GM18909 (cell line): ENCODE measurements around the gene PCBP3.

Experiments
- ATAC-seq: cut with Tn5 transposase; IDR thresholded peaks from one replicate; pipeline ENCODE4 v1.9.1; 2021; ENCODE audit warnings: mild to moderate bottlenecking; ENCODE audit not compliant: unreplicated experiment, poor library complexity

The PCBP3 gene

DNA sequence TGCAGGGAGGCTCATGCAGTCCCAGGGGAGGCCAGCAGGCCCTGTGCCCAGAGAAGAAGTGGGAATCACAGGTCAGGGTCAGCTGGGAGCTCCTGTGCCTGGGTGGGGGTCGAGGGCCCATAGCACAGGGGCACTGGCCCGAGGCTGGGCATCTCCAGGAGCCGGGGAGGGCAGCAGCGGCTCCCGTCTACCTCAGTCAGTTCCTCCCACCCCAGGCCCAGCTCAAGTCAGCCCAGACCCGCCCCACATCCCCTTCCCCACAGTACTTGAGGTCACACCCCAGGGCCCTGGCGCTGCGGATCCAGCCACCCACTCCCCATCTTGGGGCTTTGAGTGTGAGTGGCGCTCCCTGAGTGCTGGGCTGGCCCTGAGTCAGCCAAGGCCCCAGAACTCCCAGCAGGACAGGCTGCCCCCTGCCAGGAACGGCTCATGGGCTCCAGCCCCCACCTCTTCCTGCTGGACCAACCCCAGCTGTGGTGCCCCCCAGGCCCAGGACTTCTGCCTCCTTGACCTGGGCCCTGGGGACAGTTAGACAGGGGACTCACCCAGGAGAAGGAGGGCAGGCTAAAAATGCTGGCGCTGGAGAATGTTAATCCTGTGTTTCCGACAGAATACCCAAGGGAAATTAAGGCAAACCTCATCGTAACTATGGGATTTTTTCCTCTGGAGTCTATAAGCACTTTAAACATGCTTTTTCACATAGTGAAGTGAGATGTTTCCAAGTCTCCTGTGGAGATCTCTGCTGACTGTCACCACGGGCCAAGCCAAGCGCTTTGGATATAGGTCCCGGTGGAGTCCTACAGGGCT, 269.3 kb downstream of the PCBP3 start:
- ATAC-seq = no peak

DNA sequence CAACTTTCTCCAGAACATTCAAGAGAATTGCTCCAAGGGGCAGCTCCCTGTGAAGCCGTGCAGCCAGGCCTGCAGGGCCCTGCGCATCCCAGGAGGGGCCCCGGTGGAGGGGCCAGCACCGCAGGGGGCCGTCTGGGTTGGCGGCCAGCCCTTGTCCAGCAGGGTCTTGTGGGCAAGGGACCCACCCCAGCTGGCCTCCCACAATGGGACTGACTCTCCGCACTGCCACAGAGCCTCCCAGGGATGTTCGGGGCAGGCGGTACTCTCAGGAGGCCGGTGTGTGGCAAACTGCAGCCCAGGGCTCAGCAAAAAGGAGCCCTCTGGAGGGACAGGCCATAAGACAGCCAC, 269.9 kb downstream of the PCBP3 start:
- ATAC-seq = no peak

DNA sequence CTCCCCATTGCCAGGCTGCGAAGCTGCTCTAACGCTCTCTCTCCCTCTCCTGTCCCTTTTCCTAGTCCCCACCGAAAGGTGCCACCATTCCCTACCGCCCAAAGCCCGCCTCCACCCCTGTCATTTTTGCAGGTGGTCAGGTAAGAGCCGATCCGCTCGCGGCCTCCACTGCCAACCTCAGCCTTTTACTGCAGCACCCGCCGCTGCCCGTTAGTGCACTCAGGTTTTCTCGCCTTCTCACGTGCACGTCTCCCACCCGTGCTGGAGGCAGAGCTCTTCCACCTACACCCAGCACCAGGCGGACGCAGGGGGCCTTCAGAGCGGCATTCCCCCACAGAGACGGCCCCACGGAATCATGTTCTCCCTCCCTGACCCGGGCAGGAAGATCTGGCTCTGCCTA, 270.4 kb downstream of the PCBP3 start:
- ATAC-seq = no peak

DNA sequence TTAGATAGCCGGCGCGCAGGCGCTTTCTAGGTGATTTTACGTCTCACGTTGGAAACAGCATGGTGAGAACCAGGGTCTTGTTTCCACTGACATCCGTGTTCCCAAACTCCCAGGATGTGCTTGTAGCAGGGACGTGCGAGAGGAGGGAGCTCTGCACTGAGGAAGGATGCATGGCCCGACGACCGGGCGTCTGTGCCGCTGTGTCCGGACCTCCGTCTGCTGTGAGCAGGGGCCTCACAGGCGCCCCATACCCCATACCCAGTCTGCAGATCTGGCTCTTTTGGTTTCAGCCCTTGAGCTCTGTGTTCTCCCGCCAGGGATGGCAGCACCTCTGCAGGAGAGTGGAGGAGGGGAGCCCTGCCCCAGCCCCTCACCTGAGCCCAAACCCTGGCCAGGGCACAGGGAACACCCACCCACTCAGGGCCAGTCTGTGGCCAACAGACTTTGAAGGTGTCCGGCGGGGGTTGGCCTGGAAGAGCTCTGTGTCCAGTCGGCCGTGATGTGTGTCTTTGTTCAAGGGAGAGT, 270.9 kb downstream of the PCBP3 start:
- no peak for ATAC-seq

DNA sequence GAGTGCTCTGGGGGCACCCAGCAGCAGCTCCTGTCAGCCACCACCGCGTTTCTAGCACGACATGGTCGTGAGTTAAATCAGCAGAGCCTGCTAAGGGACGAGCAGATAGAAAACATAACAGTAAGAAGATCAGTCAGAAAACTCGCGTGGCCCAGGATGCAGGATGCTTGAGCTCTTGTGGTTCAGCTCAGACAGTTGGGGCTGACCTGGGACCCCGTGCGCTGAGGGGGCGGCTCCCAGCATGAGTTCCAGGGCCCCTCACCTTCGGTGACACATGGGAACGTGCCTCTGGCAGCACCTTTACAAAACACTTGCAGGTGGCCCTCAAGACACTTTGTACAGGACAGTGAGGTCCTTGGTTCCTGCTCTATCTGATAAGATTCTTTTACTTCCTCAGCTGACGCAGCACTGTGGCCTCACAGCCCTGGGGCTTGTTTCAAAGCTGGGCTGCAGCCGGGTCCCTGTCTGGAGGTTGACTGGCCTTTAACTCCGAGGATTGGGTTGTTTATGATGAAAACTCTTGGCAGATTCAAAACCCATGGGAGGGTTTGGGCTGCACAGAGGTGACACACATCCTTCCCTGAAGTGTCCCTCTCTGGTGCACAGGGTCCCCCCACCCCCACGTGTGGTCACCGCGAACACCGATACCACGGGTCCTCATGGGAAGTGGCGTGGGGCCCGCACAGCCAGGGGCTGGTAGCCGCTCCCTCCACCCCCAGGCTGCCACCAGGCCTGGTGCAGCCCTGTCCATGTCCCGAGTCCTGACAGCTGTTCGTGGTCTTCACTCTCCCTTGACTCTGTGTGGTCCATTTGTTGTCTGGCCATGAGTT, 272.7 kb downstream of the PCBP3 start:
- ATAC-seq = no peak

DNA sequence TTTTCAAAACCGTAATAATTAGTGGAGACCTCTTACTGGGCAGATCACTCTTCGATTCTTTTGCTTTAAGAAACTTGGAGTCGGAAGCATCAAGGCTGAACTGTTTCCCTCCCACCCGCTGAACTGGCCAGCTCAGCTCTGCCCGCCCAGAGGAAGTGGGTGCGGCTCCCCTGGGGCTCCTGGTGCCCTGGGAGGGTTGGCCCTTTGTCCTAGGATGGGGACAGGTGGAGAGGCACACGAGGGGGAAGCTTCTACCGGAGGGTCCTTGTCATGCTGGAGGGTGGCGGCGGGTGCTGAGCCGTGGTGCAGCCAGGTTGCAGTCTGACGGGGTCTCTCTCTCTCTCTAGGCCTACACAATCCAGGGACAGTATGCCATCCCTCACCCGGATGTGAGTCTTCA, 273.7 kb downstream of the PCBP3 start:
- no peak for ATAC-seq

DNA sequence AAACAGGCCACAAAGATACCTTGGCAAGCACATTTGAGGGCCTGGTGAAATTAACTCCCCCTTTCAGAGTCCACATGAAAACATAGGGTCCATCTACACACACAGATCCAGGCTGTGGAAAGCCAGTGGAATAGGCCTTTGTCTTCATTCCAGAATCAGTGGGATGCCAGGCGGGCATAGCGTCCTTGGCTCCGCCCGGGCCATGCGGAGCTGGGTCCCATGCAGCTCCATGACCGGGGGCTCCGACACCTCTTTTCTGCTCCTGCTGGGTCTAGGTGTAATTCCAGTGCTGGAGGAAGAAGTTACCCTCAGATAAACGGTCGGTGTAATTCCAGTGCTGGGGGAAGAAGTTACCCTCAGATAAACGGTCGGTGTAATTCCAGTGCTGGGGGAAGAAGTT, 274.5 kb downstream of the PCBP3 start:
- ATAC-seq = no peak

DNA sequence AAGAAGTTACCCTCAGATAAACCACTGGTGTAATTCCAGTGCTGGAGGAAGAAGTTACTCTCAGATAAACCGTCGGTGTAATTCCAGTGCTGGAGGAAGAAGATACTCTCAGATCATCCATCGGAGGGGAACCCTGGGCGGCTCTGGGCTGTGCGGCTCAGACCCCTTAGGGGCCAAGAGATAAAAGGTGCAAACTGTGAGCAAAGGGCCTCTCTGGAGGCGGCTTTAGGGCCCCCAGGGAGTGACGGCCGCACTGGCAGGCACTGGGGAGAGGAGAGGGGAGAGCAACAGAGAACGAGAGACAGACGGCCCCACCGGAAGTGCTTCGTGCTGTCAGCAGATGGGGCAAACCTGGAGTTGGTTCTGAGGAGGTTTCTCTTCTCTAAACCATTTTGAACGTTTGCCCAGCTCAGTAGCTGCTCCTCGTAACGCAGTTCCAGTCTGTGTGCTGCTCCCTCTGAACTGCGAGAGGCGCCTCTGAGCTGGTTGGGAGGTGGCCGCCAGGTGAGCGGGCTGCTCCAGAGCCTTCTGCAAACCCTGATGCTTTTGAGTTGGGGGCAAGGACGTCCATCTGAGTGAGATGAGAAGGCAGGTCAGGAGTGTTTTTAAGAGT, 275.4 kb downstream of the PCBP3 start:
- no peak for ATAC-seq

DNA sequence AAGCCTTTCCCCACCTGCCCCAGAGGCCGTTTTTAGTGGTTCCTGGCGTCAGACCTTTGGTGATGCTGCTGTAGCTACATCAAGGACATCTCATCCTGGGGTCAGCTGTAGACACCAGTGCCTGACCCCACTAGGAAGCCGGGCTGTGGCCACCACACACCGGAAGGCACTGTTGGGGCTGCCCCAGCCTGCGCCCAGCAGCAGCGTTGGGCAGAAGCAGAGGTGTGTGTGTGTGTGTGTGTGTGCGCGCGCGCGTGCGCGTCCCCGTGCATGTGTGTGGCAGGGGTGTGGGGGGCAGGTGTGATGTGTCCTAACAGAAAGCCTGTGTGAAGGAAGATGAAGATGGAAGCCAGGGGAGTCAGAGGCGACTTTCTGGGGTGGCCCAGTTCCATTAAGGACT, 276.1 kb downstream of the PCBP3 start:
- ATAC-seq = no peak

DNA sequence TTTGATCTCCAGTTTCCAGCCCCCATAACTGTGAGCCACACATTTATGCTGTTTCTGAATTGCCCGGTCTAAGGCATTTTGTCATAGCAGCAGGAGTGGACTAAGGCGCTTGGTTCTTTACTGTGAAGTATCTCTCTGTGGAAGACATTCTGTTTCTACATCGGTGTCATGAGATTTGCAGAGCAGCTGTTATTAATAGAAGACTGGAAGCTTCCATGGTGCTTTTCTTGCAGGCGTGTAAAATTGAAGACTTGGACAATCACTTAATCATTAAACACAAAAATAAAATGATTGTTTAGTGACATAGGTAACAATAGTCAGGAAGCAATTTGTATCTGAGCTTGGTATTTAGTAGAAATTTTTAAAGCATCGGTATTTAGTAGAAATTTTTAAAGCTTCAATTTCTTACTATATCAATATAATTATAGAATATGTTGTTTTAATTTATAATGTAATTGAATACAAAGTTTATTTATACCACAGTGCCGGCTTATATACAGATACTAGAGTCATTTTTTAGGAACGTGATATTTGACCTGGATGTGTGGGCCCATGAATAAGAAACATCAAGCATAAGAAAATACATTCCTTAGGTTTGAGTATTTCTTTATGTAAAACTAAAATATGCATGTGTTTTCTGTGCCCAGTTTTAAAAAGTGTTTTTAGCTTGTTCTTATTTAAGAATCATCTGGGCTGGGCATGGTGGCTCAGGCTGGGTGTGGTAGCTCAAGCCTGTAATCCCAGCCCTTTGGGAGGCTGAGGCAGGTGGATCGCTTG, 277.5 kb downstream of the PCBP3 start:
- ATAC-seq = no peak

DNA sequence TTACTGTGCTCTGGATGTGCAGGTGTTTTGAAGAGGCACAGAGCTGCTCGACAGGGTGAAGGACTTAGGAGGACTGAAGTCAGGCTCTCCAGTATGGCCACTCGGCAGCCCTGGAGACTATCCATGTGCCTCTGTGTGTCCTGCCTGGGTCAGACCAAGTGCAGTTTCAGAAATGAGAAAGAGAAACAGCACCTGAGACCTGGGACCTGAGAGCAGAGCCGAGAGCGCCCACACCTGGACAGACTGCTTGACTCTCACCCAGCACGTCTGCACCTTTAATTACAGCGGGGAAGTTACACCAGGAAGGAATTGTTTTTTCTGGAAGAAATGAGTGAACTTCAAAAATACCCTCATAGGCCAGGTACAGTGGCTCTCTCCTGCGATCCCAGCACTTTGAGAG, 278.4 kb downstream of the PCBP3 start:
- no peak for ATAC-seq

DNA sequence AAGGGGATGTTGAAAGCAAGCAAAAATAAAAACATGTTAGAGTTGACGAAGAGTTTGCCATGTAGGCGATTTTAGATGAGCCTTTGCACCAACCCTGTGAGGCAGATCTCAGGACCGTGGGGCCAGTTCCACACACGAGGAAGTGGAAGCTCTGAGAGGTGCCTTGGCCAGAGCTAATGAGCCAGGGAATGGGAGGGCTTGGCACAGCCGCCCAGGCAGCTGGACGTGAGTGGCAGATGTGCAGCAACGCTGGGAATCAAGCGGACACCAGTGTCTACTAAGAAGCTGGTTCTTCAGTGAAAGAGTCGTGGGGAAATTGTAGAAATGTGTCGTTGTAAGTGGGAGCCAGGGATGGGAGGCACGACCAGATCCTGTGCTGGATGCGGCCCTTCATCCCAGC, 279.1 kb downstream of the PCBP3 start:
- no peak for ATAC-seq

DNA sequence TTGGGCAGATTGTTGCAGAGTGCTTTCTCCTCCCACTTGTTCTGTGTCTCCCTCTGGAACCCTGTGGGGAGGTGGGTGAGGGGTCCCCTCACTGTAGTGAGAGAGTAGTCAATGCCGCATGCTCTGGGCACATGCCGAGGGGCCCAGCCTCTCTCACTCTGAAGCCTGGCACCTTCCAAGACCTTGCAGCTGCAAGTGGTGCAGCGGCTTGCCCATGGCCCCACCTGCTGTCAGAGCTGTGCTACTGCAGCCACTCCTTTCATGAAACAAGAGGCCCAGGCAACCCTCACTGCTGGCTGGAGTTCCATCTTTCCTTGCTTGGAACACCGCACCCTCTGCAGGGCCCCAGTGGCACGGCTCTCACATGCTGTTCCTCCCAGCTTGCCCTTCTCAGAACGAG, 279.6 kb downstream of the PCBP3 start:
- no peak for ATAC-seq

DNA sequence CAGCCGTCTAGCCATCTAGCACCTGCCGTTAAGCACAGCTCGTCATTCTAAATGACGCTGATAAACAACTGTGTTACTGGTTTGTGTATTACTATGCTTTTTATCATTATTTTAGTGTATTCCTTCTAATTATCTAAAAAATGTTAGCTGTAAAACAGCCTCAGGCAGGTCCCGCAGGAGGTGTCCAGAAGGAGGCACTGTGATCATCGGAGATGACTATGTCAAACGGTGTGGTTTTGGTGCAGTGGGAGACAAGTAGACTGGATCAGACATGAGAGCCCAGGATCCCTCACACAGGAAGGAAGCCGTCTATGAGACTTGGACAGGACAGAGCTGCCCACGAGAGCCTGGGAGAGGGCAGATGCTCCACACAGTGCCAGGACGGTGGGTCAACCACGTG, 282.8 kb downstream of the PCBP3 start:
- no peak for ATAC-seq

DNA sequence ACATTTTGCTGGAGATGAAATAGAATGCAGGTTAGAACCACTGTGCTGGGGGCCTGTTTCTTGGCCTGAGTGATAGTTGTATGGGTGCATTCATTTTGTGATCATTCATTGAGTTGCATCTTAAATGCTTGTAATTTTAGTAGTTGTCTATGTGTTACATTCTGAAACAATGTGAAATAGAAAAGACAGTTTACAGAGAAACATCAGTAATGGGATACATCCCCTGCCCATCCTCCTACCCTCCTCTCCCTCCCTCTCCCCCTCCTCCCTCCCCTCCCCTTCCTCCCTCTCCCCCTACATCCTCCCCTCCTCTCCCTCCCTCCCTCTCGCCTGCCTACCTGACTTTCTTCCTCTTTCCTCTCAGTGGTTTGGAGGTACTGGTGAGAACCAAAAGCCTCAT, 283.5 kb downstream of the PCBP3 start:
- ATAC-seq = no peak

DNA sequence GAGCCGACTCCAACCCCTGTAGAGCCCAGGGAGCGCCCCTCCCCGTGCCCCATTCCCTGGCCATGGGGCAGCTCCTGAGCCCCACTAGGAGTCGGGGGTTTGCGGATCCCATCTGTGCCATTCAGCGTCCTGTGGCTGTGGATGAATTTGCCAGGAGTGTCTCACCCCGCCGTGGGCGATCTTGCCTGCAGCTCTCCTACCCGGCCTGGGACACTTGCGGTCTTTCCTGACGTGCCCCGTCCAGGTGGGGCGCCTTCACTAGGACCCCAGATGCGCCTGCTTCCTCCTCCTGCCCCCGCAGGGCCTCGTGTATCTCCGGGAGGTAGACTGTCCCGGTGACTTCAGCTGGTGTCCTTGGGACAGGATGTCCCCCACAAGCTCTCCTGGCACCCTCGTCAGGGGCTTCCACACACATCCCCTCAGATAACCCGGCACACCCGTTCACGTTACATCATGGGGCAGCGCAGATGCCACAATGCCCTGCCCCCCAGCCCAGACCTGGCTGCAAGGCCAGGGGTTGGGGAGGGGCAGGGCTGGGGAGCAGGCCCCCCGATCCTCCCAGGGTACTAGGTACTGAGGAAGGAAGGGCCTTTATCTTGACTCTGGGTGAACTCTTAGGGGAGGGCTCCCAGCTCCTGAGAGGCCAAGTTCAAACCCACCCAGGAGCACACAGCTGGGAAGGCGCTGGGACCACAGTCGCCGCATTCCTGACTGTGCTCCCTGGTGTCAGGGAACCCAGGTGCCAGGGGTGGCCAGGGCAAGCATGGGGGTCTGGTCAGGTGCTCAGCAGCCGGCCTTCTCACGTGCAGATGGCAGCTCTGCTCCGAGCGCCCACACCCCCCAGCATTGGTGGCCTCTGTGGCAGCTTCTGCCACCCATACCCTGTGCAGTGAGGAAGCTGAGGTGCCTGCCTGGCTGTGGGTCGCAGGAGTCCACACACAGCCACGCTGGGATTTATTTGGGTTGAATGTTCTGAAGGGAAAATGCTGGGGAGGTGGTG, 284.6 kb downstream of the PCBP3 start:
- no peak for ATAC-seq

DNA sequence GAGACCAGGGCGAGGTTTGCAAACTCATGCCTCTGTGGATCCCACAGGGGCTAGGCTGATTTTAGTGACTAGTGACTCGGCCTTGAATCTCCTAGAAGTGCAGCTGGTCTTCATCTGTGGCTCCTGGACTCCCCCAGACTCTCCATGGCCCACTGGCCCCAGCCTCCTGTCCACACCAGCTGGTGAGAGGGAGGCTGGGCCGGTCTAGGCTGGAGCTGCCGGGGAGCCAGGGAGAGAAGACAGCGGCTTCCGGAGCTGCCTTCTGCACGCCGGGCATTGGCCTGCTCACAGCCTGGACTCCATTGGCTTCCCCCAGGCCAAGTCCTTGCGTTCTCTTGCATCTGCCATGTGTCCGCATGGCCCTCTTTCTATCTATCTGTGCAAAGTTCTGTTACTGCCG, 285.9 kb downstream of the PCBP3 start:
- ATAC-seq = no peak

DNA sequence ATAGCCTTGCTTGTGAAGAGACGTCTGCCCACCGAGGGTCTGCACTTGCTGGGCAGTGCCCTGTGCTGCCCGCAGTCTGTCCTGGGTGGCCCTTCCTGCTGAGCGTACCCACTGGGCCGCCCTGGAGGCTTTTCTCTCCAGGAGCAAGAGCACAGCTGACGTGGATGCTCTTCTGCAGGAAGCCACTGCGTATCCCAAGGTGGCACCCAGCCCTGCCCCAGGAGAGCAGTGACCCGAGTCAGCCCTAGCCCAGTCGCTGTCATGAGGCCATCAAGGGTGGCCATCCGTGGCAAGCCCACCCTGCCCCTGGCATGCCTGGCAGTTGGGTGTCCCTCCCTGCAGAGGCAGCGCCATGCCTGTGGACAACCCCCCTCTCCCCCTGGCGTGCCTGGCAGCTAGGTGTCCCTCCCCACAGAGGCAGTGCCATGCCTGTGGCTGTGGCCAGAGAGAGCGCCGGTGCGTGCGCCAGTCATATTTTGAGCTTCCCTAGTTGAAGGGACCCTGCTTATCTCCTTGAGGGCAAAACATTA, 286.8 kb downstream of the PCBP3 start:
- ATAC-seq = no peak

DNA sequence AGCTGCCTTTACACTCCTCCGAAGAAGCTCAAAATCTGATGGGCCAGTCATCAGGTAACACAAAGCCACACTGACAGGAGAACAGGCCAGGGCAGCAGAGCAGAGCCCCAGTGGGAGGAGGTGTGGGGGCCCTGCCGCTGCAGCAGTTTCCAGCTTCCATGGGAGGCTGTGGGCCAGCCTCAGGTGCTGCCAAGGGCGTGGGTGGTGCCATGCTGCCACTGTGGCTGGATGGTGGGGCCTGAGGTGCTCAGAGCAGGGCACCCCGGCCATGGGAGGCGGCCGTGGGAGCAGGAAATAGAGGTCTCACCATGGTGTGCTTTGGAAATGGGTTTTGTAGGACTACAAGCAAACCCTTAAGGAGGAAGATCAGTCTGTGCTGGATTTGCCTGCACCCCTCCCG, 287.3 kb downstream of the PCBP3 start:
- no peak for ATAC-seq
